Keratinocyte (primary cell): ENCODE data around the gene RCVRN. TPM values are rescaled to one million over a fixed set of nuclear protein-coding genes. Genes with fewer than 3 reads are reported as not detected.

Source experiments
- DNase-seq: peaks from one replicate; pipeline ENCODE4 v3.0.0-alpha.2; 2011; ENCODE audit warnings: low read depth, missing footprints, low spot score
- FAIRE-seq: peaks from 2 replicates; lab custom pipeline; 2011; peaks lifted over from hg19 to GRCh38; lab: Jason Lieb, UNC
- H2AFZ ChIP-seq: 2 replicates; pipeline ENCODE4 v1.6.0; 2012; ENCODE audit warnings: low read length, control low read depth, inconsistent platforms; ENCODE audit not compliant: control insufficient read depth
- H3K27ac ChIP-seq: 2 replicates; pipeline ENCODE4 v1.5.1; 2011; ENCODE audit warnings: low read length; ENCODE audit not compliant: control insufficient read depth, insufficient read depth
- H3K27me3 ChIP-seq: 3 replicates; pipeline ENCODE4 v1.6.0; 2011; ENCODE audit warnings: low read length; ENCODE audit not compliant: control insufficient read depth, insufficient read depth; ENCODE audit errors: extremely low read depth
- H3K36me3 ChIP-seq, 2 experiments: 2 replicates in 1 of 2; 3 replicates in 1 of 2; pipeline ENCODE4 v1.5.1; 2011; ENCODE audit warnings: low read length in 2 of 2, mild to moderate bottlenecking in 1 of 2; ENCODE audit not compliant: control insufficient read depth in 2 of 2, insufficient read depth in 2 of 2; ENCODE audit errors: extremely low read depth in 1 of 2
- H3K4me1 ChIP-seq: 3 replicates; pipeline ENCODE4 v1.5.1; 2011; ENCODE audit warnings: low read length; ENCODE audit not compliant: control insufficient read depth, insufficient read depth; ENCODE audit errors: extremely low read depth
- H3K4me2 ChIP-seq: 3 replicates; pipeline ENCODE4 v1.6.0; 2011; ENCODE audit warnings: low read depth, low read length; ENCODE audit not compliant: control insufficient read depth, insufficient read depth; ENCODE audit errors: extremely low read depth
- H3K4me3 ChIP-seq, 3 experiments: fragments of 200-600 bp in 1 of 3; sonication (generic) in 1 of 3; 2 replicates in 2 of 3; 3 replicates in 1 of 3; pipeline ENCODE4 v1.5.1; 2011 to 2016; ENCODE audit warnings: low read length in 3 of 3, mild to moderate bottlenecking in 3 of 3, control low read depth in 2 of 3, inconsistent platforms in 1 of 3, low read depth in 1 of 3, mixed read lengths in 1 of 3, mixed run types in 1 of 3, moderate library complexity in 1 of 3; ENCODE audit not compliant: control insufficient read depth in 2 of 3, insufficient read depth in 2 of 3; ENCODE audit errors: extremely low read depth in 1 of 3
- H3K79me2 ChIP-seq: 2 replicates; pipeline ENCODE4 v1.6.0; 2012; ENCODE audit warnings: low read length; ENCODE audit not compliant: control insufficient read depth, insufficient read depth
- H3K9ac ChIP-seq: 3 replicates; pipeline ENCODE4 v1.6.0; 2011; ENCODE audit warnings: low read length; ENCODE audit not compliant: control insufficient read depth, insufficient read depth; ENCODE audit errors: extremely low read depth
- H3K9me1 ChIP-seq: 3 replicates; pipeline ENCODE4 v1.6.0; 2011; ENCODE audit warnings: low read length; ENCODE audit not compliant: control insufficient read depth, insufficient read depth; ENCODE audit errors: extremely low read depth
- H3K9me3 ChIP-seq: 2 replicates; pipeline ENCODE4 v1.5.1; 2012; ENCODE audit warnings: low read depth, low read length; ENCODE audit not compliant: control insufficient read depth
- H4K20me1 ChIP-seq: 3 replicates; pipeline ENCODE4 v1.6.0; 2011; ENCODE audit warnings: low read length; ENCODE audit not compliant: control insufficient read depth, insufficient read depth; ENCODE audit errors: extremely low read depth
- EZH2 ChIP-seq: IDR thresholded peaks from one replicate; pipeline ENCODE4 v1.6.1; 2012; ENCODE audit warnings: inconsistent platforms, mild to moderate bottlenecking, low read length, moderate library complexity
- dilution Hi-C: fragments of 300-500 bp; cut with MboI; formaldehyde crosslinking; loops from one replicate; pipeline ENCODE4 v1.7.0; 2020; ENCODE audit warnings: low sequenced_read_pairs; ENCODE audit not compliant: extremely low pct_ligation_motif_present
- polyA plus RNA-seq, 5 experiments: library from polyadenylated mRNA; depleted of rRNA in 3 of 5; stranded (reverse) in 3 of 5; stranded (forward) in 1 of 5; unstranded in 1 of 5; fragments of >200 nt; gene quantifications; 1 replicate in 1 of 5; 2 replicates in 3 of 5; 3 replicates in 1 of 5; pipeline versions ENCODE4 v1.2.1 to v1.2.3, GENCODE V29; 2011 to 2012; ENCODE audit warnings: missing spikeins in 2 of 5, low read depth in 1 of 5, low replicate concordance in 1 of 5
- TF ChIP-seq, protein P1 (sequence below), 3 experiments: IDR thresholded peaks in 1 of 3; conservative IDR thresholded peaks in 1 of 3; optimal IDR thresholded peaks in 1 of 3; 2 replicates in 2 of 3; 3 replicates in 1 of 3; pipeline versions ENCODE3 to v1.5.1; 2011; ENCODE audit warnings: low read length in 3 of 3, mild to moderate bottlenecking in 3 of 3, moderate library complexity in 2 of 3, control low read depth in 1 of 3, inconsistent platforms in 1 of 3; ENCODE audit not compliant: insufficient read depth in 2 of 3; ENCODE audit errors: extremely low read depth in 1 of 3

The RCVRN gene
- polyA plus RNA-seq, 1 donor (not counting 4 experiments of a cell fraction or from before 2014, with no cell fraction given) = not detected

DNA sequence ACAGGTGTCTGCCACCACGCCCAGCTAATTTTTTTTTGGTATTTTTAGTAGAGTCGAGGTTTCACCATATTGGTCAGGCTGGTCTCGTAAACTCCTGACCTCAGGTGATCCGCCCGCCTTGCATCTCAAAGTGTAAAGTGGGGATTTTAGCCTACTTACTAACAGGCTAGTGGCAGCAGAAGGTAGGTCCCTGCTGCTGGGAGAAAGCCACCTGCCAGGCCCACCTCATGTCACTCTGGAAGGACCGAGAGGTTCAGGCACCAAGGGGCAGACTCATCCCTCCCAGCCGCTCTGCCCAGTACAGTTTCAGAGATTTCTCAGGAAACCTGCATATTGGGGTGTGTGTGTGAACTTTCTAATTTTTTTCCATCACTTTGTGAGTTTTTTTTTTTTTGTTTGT is 2.1 kb upstream of the RCVRN start:
- H3K9me1 ChIP-seq = no peaks in the 10 kb centered on the region
- no peak overlapping the region for H3K4me2 ChIP-seq
- H3K4me1 ChIP-seq = no peaks in the 10 kb centered on the region
- dilution Hi-C loops = no loop called here
- H3K79me2 ChIP-seq = no peaks in the 10 kb centered on the region
- H3K27me3 ChIP-seq = no peaks in the 10 kb centered on the region
- no peak overlapping the region for H3K27ac ChIP-seq
- no peak overlapping the region for H2AFZ ChIP-seq
- no peak overlapping the region for H3K9ac ChIP-seq
- H4K20me1 ChIP-seq = no peaks in the 10 kb centered on the region
- TF ChIP-seq EZH2 = no peak
- TF ChIP-seq, protein P1, sequence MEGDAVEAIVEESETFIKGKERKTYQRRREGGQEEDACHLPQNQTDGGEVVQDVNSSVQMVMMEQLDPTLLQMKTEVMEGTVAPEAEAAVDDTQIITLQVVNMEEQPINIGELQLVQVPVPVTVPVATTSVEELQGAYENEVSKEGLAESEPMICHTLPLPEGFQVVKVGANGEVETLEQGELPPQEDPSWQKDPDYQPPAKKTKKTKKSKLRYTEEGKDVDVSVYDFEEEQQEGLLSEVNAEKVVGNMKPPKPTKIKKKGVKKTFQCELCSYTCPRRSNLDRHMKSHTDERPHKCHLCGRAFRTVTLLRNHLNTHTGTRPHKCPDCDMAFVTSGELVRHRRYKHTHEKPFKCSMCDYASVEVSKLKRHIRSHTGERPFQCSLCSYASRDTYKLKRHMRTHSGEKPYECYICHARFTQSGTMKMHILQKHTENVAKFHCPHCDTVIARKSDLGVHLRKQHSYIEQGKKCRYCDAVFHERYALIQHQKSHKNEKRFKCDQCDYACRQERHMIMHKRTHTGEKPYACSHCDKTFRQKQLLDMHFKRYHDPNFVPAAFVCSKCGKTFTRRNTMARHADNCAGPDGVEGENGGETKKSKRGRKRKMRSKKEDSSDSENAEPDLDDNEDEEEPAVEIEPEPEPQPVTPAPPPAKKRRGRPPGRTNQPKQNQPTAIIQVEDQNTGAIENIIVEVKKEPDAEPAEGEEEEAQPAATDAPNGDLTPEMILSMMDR (optimal IDR thresholded peaks at IDR 0.05 in 1 of 3, IDR thresholded peaks at IDR 0.05 in 1 of 3, conservative IDR thresholded peaks at IDR 0.05 in 1 of 3; ENCODE audit: extremely low read depth in 1 of 3, insufficient read depth in 2 of 3, low read length in 3 of 3) = no peak
- H3K4me3 ChIP-seq = no peak overlapping the region
- peaks cover 2% of the 10 kb centered on the region for H3K9me3 ChIP-seq
- DNase-seq (no peak), FAIRE-seq (no peak)
- H3K36me3 ChIP-seq = no peaks in the 10 kb centered on the region

DNA sequence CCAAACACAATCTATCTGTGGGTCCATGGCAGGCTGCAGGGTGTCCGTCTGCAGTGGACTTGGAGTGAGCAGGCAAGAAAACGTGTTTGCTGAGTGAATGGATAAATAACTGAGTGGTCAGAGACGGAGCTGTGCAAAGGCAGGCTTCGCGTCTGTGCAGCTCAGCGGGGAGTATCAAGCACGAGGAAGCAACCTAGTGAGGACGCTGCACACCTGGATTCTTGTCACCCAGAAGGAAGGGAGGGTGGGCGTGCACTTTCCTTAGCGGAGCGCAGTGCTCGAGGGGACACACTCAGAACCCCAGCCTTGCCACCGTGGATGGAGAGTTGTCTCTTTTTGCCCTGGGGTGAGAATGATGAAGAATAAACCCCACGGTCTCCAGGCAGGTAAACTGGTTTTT is 1.5 kb upstream of the RCVRN start:
- no peak overlapping the region for H2AFZ ChIP-seq
- no peaks in the 10 kb centered on the region for H3K27me3 ChIP-seq
- dilution Hi-C loops = no loop called here
- no peak overlapping the region for H3K4me3 ChIP-seq
- TF ChIP-seq, protein P1 (optimal IDR thresholded peaks at IDR 0.05 in 1 of 3, IDR thresholded peaks at IDR 0.05 in 1 of 3, conservative IDR thresholded peaks at IDR 0.05 in 1 of 3; ENCODE audit: extremely low read depth in 1 of 3, insufficient read depth in 2 of 3, low read length in 3 of 3) = no peak
- no peak for TF ChIP-seq EZH2
- no peaks in the 10 kb centered on the region for H4K20me1 ChIP-seq
- H3K4me2 ChIP-seq = no peak overlapping the region
- no peak for DNase-seq
- no peak overlapping the region for H3K9ac ChIP-seq
- H3K9me1 ChIP-seq = no peaks in the 10 kb centered on the region
- H3K79me2 ChIP-seq = no peaks in the 10 kb centered on the region
- H3K9me3 ChIP-seq = peaks cover 2% of the 10 kb centered on the region
- FAIRE-seq = no peak
- no peaks in the 10 kb centered on the region for H3K36me3 ChIP-seq
- H3K27ac ChIP-seq = no peak overlapping the region
- no peaks in the 10 kb centered on the region for H3K4me1 ChIP-seq
